ENCODE results near the gene TBC1D8. TPM values are rescaled to one million over a fixed set of nuclear protein-coding genes. Genes with fewer than 3 reads are reported as not detected.

The TBC1D8 gene
- total RNA-seq, 2 experiments from 2014 or later: 2.0 to 2.1 TPM

DNA sequence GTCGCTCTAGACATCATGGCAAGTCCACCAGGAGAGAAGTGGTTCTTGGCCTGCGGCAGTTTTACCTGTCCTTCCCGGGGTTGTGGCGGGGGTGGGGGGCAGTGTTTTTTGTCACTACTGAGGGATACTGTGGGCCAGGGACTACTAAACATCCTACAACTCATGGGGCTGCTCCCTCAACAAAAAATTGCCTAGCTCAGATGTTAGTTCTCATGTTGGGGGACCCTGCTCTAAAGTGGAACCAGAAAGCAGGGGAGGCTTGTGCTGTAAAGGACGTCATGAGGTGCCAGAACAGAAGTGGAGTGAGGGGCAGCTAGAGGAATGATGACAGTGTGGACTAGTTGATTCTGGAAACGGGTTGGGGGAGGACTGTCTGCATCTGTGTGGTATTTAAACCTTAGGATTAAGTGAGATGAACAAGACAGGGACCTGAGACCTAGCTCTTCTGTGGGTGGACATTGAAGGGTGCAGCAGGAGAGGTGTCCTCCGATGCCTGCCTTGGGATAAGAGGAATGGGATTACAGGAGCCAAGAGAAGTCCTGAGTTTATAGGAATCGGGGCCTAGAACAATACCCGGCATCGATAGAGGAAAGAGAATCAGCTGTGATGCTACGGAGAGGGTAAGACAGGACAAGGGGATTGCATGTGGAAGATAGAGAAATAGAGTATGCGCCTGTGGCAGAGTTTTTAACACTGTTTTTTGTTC is 146.4 kb downstream of the TBC1D8 start:
- H3K4me1 Mint-ChIP-seq: peaks cover 60% of the 10 kb centered on the region
- H3K4me3 Mint-ChIP-seq: peak overlapping the region; percentile 100
- peak overlapping the region; percentile 95 for H3K27ac Mint-ChIP-seq
- H3K27me3 Mint-ChIP-seq: no peaks in the 10 kb centered on the region
- no peaks in the 10 kb centered on the region for H3K9me3 Mint-ChIP-seq
- no peak for DNase-seq
- H3K36me3 Mint-ChIP-seq: peaks cover 68% of the 10 kb centered on the region

DNA sequence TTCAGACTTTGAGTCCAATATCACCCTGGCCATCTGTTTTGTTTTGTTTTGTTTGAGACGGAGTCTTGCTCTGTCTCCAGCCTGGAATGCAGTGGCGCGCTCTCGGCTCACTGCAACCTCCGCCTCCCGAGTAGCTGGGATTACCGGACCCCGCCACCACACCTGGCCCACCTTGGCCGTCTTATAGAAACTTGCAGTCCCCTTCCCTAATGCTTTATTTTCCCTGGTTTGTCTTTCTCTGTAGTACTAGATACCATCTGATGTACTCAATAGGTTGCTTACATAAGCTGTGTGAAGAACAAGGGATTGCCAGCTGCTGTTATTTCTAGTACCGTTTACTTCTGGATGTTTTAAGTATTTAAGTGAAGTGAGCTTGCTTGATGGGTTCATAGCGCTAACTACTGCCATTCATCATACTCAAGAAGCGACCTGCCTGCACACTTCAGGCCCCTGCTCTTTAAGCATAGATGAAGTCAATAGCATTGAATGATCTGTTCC is 147.9 kb downstream of the TBC1D8 start:
- no peak for DNase-seq
- Mint-ChIP-seq H3K4me3 (peak overlapping the region; percentile 100), H3K4me1 (peaks cover 51% of the 10 kb centered on the region), H3K9me3 (no peaks in the 10 kb centered on the region), H3K36me3 (peaks cover 63% of the 10 kb centered on the region), H3K27ac (peak overlapping the region; percentile 95), H3K27me3 (no peaks in the 10 kb centered on the region)

DNA sequence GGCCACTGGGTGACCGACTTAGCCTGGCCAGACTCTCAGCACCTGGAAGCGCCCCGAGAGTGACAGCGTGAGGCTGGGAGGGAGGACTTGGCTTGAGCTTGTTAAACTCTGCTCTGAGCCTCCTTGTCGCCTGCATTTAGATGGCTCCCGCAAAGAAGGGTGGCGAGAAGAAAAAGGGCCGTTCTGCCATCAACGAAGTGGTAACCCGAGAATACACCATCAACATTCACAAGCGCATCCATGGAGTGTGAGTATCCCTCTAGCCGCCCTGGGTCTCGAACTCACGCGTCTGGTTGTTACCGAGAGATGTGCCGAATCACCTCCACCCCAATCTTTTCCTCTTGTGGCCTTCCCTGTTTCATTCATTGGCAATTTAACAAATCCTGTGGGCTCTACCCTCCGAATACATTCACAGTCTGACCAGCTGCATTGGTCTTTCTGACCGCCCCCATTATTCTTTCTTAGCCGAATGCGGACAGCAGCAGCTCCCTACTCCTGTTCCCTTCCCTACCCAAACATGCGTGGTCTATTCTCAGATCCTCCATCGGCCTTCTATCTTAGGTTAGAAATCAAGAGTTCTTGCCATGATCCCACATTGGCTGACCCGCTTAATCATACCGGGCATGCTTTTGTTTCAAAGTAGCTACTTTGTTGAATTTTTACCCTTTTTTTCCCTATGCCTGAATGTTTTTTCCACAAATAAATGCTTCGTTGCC is 148.5 kb downstream of the TBC1D8 start:
- no peak for DNase-seq
- H3K27me3 Mint-ChIP-seq: no peaks in the 10 kb centered on the region
- peaks cover 57% of the 10 kb centered on the region for H3K36me3 Mint-ChIP-seq
- peak overlapping the region; percentile 100 for H3K4me3 Mint-ChIP-seq
- peaks cover 45% of the 10 kb centered on the region for H3K4me1 Mint-ChIP-seq
- H3K27ac Mint-ChIP-seq: peak overlapping the region; percentile 95
- H3K9me3 Mint-ChIP-seq: no peaks in the 10 kb centered on the region

DNA sequence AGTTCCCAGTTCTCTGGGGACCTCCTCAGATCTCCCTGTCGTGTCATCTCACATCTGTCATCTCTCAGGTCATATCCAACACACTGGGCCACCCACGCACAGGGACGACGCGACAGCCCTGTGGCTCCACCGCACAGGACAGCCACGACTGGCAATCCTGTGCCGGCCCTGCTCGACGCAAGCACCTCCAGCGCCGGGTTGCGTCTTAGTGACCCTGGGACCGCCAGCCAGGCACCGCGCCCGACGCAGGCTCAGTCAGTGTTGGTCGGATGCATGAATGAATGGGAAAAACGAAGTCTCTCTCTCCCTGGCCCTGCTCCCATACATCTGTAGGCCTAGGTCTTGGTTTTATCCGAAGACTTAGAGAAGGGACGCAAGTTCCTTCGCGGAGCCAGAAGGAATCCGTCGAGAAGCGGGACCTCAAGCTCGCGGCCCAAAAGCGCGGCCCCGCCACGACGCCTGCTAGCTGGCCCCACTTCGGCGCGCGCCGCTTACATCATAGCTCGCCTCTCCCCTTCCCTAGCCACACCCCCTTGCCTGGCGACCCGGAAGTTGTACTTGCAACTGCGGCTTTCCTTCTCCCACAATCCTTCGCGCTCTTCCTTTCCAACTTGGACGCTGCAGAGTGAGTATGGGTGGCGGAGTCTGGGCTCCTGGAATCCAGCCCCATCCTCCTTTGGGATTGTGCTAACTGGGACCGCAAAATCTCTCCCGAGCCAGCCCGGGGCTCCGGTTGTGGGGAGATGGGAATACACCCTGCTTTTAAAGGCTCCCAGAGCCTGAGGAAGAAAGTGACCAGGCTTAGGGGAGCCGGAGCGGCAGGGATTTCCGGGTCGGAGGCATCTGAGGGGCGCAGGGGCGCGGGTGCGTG is 149.3 kb downstream of the TBC1D8 start, which contains the start of gene RPL31:
RPL31 (plus strand) TSS at position 599 of the 871 bp plus-strand sequence. CDS start 413 bp downstream, outside the sequence.
- H3K27me3 Mint-ChIP-seq: no peaks in the 10 kb centered on the region
- peak within 1 kb of the TSS; percentile 100 for H3K4me3 Mint-ChIP-seq
- H3K4me1 Mint-ChIP-seq: peaks cover 41% of the 10 kb centered on the region
- peak; percentile 96 for DNase-seq
- H3K27ac Mint-ChIP-seq: peak within 1 kb of the TSS; percentile 95
- no peaks in the 10 kb centered on the region for H3K9me3 Mint-ChIP-seq
- H3K36me3 Mint-ChIP-seq: peaks cover 51% of the 10 kb centered on the region

DNA sequence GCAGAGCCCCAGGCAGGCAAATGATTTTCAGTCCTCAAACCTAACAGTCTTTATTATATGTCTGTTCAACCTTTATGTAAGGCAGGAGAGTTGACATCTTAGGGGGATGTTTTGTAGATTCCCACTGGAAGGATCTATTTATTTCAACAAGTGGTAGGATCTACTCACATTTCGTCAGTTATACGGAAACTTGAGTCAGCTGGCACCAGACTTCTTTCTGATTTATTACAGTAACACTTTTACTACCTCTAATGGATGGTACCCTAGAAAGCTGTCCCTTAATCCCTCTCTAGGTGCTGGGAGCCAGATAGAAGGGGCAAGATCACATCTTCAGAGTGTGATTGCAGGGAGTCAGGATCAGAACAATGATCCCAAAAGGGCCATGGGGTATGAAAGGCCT is 151.2 kb downstream of the TBC1D8 start:
- Mint-ChIP-seq H3K27ac (no peak overlapping the region), H3K9me3 (no peaks in the 10 kb centered on the region), H3K27me3 (no peaks in the 10 kb centered on the region), H3K36me3 (peaks cover 33% of the 10 kb centered on the region), H3K4me3 (no peak overlapping the region), H3K4me1 (peaks cover 24% of the 10 kb centered on the region)
- no peak for DNase-seq

DNA sequence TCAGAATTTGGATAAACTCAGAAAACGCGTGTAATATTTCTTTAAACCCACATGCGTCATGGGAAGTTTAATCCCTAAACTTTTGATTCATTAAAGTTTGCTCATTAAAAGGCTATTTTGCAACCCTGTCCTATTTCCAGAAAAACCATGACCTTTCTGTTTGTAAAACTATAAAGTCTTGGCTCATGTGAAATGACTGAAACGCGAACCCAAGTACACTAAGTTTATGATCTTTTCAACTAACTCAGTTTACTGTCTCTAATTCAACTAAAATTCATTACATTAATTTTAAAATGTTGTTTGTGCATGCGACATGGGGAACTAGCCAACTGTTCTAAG is 153.0 kb downstream of the TBC1D8 start:
- Mint-ChIP-seq H3K27ac (no peak overlapping the region), H3K27me3 (no peaks in the 10 kb centered on the region), H3K4me1 (peaks cover 10% of the 10 kb centered on the region), H3K4me3 (no peak overlapping the region), H3K36me3 (peaks cover 15% of the 10 kb centered on the region), H3K9me3 (no peaks in the 10 kb centered on the region)
- no peak for DNase-seq

DNA sequence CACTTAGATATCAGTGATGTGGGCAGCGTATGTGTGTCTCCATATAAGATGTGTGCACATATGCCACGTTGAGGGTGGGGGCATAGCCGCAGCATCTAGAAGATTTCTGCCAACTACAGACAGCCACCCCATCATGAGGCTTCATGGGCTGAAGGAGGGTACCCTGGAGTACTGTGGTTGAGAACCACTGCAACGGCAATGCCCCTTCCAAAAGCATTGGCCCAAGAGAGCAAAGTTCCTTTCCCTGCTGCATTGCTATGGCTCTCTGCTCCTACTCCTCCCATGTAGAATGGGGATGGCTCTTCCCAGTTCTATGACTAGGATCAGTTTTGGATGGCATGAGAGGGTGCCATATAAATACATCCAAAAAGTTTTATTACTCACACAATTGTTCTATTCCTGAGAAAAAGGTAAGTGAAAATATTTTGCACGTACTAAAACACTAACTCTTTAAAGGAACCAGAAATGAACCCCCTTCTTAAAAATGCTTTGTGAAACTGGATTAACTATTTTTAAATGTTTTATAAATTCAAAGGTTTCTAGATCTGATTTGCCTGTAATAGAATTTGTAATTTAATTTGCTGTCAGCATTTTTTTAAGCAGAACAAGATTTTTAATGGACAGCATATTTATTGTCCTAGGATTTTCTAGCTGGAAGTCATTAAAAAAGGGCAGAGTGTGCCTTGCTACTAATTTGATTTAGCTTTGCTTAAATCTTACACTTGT is 153.5 kb downstream of the TBC1D8 start:
- DNase-seq: no peak
- Mint-ChIP-seq H3K36me3 (peaks cover 10% of the 10 kb centered on the region), H3K27ac (no peak overlapping the region), H3K9me3 (no peaks in the 10 kb centered on the region), H3K4me3 (no peak overlapping the region), H3K27me3 (no peaks in the 10 kb centered on the region), H3K4me1 (peaks cover 10% of the 10 kb centered on the region)

DNA sequence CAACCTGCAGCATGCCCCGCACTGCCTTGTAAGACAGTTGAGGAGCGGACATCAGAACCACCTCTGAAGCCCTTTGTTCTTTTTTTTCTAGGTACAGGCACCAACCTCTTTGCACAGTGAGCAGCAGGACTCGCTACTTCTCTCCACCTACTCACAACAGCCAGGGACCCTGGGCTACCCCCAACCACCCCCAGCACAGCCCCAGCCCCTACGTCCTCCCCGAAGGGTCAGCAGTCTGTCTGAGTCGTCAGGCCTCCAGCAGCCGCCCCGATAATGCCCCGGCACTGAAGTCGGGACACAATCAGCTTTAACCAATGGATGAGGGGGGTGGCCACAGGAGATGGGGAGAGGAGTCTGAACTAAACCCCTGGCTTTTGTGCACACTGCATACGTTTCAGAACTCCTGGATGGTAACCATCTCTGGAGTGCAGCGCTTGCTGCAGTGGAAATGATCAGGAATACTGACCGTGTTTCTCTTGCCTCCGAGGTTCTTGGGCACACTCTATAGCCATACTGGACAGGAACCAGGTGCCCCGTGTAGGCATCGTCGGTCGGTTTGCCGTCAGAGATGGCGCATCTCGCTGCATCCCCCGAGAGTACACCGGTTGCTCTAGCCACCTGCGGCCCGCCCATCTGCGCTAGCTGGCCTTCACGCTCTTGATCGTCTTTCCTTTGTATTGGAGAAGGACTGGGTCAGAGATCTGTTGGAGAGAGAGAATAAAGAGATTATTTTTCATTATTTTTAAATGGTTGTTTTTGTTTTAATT is 155.7 kb downstream of the TBC1D8 start:
- Mint-ChIP-seq H3K36me3 (no peaks in the 10 kb centered on the region), H3K9me3 (no peaks in the 10 kb centered on the region), H3K27me3 (no peaks in the 10 kb centered on the region), H3K4me1 (peaks cover 2% of the 10 kb centered on the region), H3K27ac (no peak overlapping the region), H3K4me3 (no peak overlapping the region)
- no peak for DNase-seq

DNA sequence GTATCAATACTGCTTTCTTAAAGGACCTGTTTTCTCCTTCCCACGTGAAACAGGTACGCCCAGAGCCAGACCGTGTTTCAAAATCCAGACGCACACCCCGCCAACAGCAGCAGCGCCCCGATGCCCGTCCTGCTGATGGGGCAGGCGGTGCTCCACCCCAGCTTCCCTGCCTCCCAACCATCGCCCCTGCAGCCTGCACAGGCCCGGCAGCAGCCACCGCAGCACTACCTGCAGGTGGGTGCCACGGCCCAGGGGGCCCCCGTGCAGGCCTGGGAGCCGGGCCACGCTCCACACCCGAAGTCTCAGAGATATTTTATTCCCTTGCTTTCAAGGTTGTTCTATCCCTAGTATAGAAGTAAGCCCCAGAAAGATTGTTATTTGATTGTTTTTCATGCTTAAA is 157.9 kb downstream of the TBC1D8 start:
- H3K27ac Mint-ChIP-seq: no peak overlapping the region
- H3K4me3 Mint-ChIP-seq: no peak overlapping the region
- peaks cover 2% of the 10 kb centered on the region for H3K4me1 Mint-ChIP-seq
- no peaks in the 10 kb centered on the region for H3K9me3 Mint-ChIP-seq
- H3K27me3 Mint-ChIP-seq: no peaks in the 10 kb centered on the region
- H3K36me3 Mint-ChIP-seq: no peaks in the 10 kb centered on the region
- DNase-seq: no peak

DNA sequence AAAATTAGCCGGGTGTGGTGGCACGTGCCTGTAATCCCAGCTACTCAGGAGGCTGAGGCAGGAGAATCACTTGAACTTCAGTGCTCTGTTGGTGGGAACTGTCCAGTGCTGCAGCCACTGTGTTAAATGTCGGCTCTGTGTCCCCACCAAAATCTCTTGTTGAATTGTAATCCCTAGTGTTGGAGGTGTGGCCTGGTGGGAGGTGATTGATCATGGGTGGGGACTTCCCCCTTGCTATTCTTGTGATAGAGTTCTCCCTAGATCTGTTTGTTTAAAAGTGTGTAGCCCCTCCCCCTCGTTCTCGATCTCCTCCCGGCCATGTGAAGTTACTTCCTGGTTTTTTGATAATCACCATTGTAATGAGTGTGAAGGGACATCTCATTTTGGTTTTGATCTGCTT is 158.9 kb downstream of the TBC1D8 start:
- Mint-ChIP-seq H3K9me3 (no peaks in the 10 kb centered on the region), H3K27ac (no peak overlapping the region), H3K4me1 (peaks cover 2% of the 10 kb centered on the region), H3K27me3 (no peaks in the 10 kb centered on the region), H3K4me3 (no peak overlapping the region), H3K36me3 (no peaks in the 10 kb centered on the region)
- DNase-seq: no peak

DNA sequence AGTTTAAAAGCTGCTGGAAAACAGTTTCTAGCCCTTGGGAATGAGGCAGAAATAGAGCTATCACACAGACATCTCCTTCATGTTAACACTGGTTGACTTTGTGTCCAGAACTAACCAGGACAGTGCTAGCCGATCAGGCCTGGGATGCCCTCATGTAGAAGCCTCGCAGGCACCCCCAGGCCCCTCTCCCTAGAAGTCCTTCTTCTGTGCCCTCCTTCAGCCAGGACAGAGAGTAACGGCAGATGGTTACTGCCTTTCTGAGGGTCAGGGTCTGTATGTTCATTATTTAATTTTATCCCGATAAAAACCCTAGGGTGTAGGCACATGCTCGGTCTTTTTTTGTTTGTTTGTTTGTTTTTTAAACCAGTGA is 159.8 kb downstream of the TBC1D8 start:
- DNase-seq: no peak
- H3K27ac Mint-ChIP-seq: no peak overlapping the region
- H3K27me3 Mint-ChIP-seq: no peaks in the 10 kb centered on the region
- H3K4me3 Mint-ChIP-seq: no peak overlapping the region
- H3K36me3 Mint-ChIP-seq: no peaks in the 10 kb centered on the region
- peaks cover 2% of the 10 kb centered on the region for H3K4me1 Mint-ChIP-seq
- no peaks in the 10 kb centered on the region for H3K9me3 Mint-ChIP-seq

DNA sequence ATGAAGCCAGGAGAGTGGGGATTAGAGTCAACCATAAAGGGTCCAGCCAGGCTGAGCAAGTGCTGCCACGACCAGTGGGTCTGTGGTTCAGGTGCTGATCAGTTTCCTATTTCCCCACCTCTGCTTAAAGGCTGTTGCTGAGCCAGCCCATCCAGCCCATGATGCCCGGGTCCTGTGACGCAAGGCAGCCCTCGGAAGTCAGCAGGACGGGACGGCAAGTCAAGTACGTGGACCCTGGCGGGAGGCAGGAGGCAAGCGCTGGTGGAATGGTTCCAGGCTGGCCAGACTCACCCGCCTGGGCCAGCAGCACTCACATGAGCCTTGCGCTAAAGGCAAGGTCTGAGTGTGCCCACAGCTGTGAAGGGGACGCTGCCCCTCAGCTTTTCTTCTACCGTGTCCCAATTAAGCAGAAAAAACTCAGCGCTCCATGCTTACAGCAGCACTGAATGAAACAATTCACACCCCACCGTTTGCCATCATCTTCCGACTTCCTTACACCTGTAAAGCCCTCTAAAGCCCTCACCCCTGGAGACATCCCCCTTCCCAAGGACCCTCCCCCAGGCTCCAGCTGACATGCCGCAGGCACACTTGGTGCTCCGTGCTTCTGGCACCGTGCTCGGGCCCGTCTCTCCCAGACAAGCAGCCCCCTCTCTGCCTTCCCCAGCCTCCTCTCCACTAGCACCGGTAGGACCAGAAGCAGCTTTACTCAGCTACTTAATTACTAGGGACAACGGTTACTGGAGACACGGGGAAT is 160.4 kb downstream of the TBC1D8 start:
- Mint-ChIP-seq H3K36me3 (no peaks in the 10 kb centered on the region), H3K4me3 (no peak overlapping the region), H3K9me3 (no peaks in the 10 kb centered on the region), H3K27me3 (no peaks in the 10 kb centered on the region), H3K27ac (no peak overlapping the region), H3K4me1 (peaks cover 2% of the 10 kb centered on the region)
- no peak for DNase-seq

DNA sequence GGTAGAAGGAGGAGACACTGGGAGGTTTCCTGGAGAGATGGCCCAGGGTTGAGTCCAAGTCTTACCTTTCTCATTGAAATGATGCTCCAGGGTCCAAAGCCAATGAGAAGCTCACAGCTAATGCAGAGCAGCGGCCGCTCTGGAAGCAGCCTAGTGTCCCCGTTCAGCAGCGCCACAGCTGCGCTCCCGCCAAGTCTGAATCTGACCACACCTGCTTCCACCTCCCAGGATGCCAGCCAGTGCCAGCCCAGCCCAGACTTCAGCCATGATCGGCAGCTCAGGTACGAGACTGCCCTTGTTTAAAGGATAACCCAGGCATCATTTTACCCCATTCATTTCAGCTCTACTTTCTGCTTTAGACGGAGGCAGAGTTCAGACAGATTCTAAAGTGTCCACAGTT is 161.0 kb downstream of the TBC1D8 start:
- Mint-ChIP-seq H3K9me3 (no peaks in the 10 kb centered on the region), H3K27ac (no peak overlapping the region), H3K4me1 (peaks cover 2% of the 10 kb centered on the region), H3K4me3 (no peak overlapping the region), H3K27me3 (no peaks in the 10 kb centered on the region), H3K36me3 (no peaks in the 10 kb centered on the region)
- no peak for DNase-seq
